Measurements from ENCODE around the gene LHFPL2. TPM values are rescaled to one million over a fixed set of nuclear protein-coding genes. Genes with fewer than 3 reads are reported as not detected.

The LHFPL2 gene
- total and polyA plus RNA-seq, 9 of the 15 experiments (the other 6 are each of a cell fraction or from before 2014, with no cell fraction given) = 1.0 to 6.6 (median 4.6) TPM

GRCh38 chr5:78527054-78527859, 121.3 kb downstream of the LHFPL2 start (continued):
- no peak for TF ChIP-seq ZNF12 (CRISPR knock-in tag; IDR thresholded peaks at IDR 0.05)
- TF ChIP-seq ZNF184 (CRISPR knock-in tag; IDR thresholded peaks at IDR 0.05) = no peak
- TF ChIP-seq MTA3 (IDR thresholded peaks at IDR 0.05; ENCODE audit: borderline replicate concordance) = peak; percentile 56; the same call in 1 of the 2 replicates
- no peak for TF ChIP-seq ZNF239 (CRISPR knock-in tag; IDR thresholded peaks at IDR 0.05)
- no peak for TF ChIP-seq SP1 (CRISPR knock-in tag; IDR thresholded peaks at IDR 0.05)
- TF ChIP-seq ARID1B (IDR thresholded peaks at IDR 0.05) = peak; percentile 73
- no peak for TF ChIP-seq HSF4 (CRISPR knock-in tag; IDR thresholded peaks at IDR 0.05; ENCODE audit: borderline replicate concordance)
- no peak for TF ChIP-seq RUNX1 (IDR thresholded peaks at IDR 0.05; ENCODE audit: low read depth)
- peak; percentile 98 for TF ChIP-seq C11orf30 (IDR thresholded peaks at IDR 0.05; ENCODE audit: low read depth)
- TF ChIP-seq HOMEZ (CRISPR knock-in tag; IDR thresholded peaks at IDR 0.05) = no peak
- peak; percentile 91 for TF ChIP-seq FOXJ3 (CRISPR knock-in tag; IDR thresholded peaks at IDR 0.05)
- no peak; the same call in 1 of the 2 replicates for TF ChIP-seq CBFA2T3 (IDR thresholded peaks at IDR 0.05)
- 0 out of 2 replicates have a peak, but pooled peaks have one; percentile 9 for TF ChIP-seq MITF (IDR thresholded peaks at IDR 0.05)
- no peak for TF ChIP-seq NR3C1 (CRISPR knock-in tag; IDR thresholded peaks at IDR 0.05)
- peak in 1 of 2 experiments; percentile 33; a peak in 1 of 4 replicates for TF ChIP-seq ZNF639 (CRISPR knock-in tag; conservative IDR thresholded peaks at IDR 0.05 in 1 of 2, IDR thresholded peaks at IDR 0.05 in 1 of 2)
- no peak for TF ChIP-seq TGIF2 (CRISPR knock-in tag; IDR thresholded peaks at IDR 0.05)
- no peak for TF ChIP-seq GTF2E2 (tag; IDR thresholded peaks at IDR 0.05)
- TF ChIP-seq ZNF79 (CRISPR knock-in tag; IDR thresholded peaks at IDR 0.05; ENCODE audit: low read depth) = no peak
- TF ChIP-seq SMC3 (conservative IDR thresholded peaks at IDR 0.05; ENCODE audit: insufficient read depth, low read depth, low read length) = no peak
- no peak for TF ChIP-seq POLR2G (IDR thresholded peaks at IDR 0.05; ENCODE audit: low read depth, low read length)

Measured in K562 (cell line).